HT-29 (cell line): ENCODE results near the gene TBC1D17. TPM values are rescaled to one million over a fixed set of nuclear protein-coding genes. Genes with fewer than 3 reads are reported as not detected.
A peak's percentile ranks its signal among the peaks of the same experiment; 100 is the strongest.

Experiments used
- DNase-seq: peaks from one replicate; pipeline ENCODE4 v3.0.0-alpha.2; 2015; ENCODE audit warnings: low spot score
- total RNA-seq: library from RNA; depleted of rRNA; stranded (reverse); fragments of >200 nt; shearing (Covaris generic); gene quantifications from 2 replicates; pipeline ENCODE4 v1.2.3, GENCODE V29; 2014

Gene TBC1D17
- total RNA-seq, 1 experiment from 2014 or later = 38.4 TPM

- peak; percentile 85 for DNase-seq
These were observed 29.5 kb upstream of the TBC1D17 start for GRCh38 chr19:49847731-49848696.

- DNase-seq = no peak
These were observed 28.6 kb upstream of the TBC1D17 start for GRCh38 chr19:49848938-49849337.

GRCh38 chr19:49849433-49850220, 27.9 kb upstream of the TBC1D17 start:
- DNase-seq = peak; percentile 28

- no peak for DNase-seq
These were observed 27.3 kb upstream of the TBC1D17 start for GRCh38 chr19:49850221-49850486.

- peak; percentile 99 for DNase-seq
These were observed 26.8 kb upstream of the TBC1D17 start, which contains the start of gene PTOV1 for GRCh38 chr19:49850487-49851342. Gene PTOV1 (plus strand): TSS chr19:49851159.

GRCh38 chr19:49851456-49852259, 25.8 kb upstream of the TBC1D17 start:
- DNase-seq = peak; percentile 38

- DNase-seq = peak; percentile 16
These were observed 24.8 kb upstream of the TBC1D17 start for GRCh38 chr19:49852631-49853126.

GRCh38 chr19:49853852-49854377, 23.6 kb upstream of the TBC1D17 start:
- no peak for DNase-seq

- no peak for DNase-seq
These were observed 22.9 kb upstream of the TBC1D17 start for GRCh38 chr19:49854378-49855263.

GRCh38 chr19:49855277-49855675, 22.2 kb upstream of the TBC1D17 start:
- DNase-seq = no peak

- DNase-seq = peak; percentile 29
These were observed 21.6 kb upstream of the TBC1D17 start for GRCh38 chr19:49855676-49856573.

- DNase-seq = peak; percentile 23
These were observed 20.9 kb upstream of the TBC1D17 start for GRCh38 chr19:49856574-49857021.

GRCh38 chr19:49857061-49857837, 20.3 kb upstream of the TBC1D17 start:
- peak; percentile 49 for DNase-seq

GRCh38 chr19:49857838-49858087, 19.7 kb upstream of the TBC1D17 start:
- DNase-seq = no peak

GRCh38 chr19:49858088-49858985, 19.2 kb upstream of the TBC1D17 start:
- DNase-seq = peak; percentile 19

- peak; percentile 8 for DNase-seq
These were observed 17.7 kb upstream of the TBC1D17 start for GRCh38 chr19:49859682-49860335.
